AG09319 (cell line): ENCODE measurements around the gene KCNMB4.

Experiments
- DNase-seq: peaks from one replicate; pipeline ENCODE4 v3.0.0-alpha.2; 2010; ENCODE audit warnings: low read depth; ENCODE audit errors: extremely low read depth
- TF ChIP-seq, protein P1 (sequence below): IDR thresholded peaks from 2 replicates; pipeline ENCODE4 v1.5.1; 2011; ENCODE audit warnings: low read depth, mild to moderate bottlenecking, inconsistent platforms, low read length, moderate library complexity

Gene KCNMB4

DNA sequence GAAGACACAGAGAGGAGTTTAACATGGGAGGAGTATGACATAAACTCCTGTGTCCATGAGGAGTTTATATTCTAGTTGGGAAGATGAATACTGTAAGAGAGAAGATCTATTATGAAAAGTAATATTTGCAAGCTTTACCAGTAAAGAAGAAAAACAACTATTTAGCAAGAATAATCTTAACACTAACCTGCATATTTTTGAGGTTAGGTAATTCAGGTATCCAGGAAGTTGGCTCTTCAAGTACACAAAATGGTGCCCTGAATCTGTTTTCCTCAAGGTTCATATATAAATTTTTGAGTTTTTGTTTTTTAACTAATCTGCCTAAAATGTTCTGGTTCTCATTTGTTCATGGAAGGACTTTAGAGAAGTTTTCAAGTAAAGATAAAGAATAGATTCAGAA, 33.9 kb upstream of the KCNMB4 start:
- TF ChIP-seq, protein P1, sequence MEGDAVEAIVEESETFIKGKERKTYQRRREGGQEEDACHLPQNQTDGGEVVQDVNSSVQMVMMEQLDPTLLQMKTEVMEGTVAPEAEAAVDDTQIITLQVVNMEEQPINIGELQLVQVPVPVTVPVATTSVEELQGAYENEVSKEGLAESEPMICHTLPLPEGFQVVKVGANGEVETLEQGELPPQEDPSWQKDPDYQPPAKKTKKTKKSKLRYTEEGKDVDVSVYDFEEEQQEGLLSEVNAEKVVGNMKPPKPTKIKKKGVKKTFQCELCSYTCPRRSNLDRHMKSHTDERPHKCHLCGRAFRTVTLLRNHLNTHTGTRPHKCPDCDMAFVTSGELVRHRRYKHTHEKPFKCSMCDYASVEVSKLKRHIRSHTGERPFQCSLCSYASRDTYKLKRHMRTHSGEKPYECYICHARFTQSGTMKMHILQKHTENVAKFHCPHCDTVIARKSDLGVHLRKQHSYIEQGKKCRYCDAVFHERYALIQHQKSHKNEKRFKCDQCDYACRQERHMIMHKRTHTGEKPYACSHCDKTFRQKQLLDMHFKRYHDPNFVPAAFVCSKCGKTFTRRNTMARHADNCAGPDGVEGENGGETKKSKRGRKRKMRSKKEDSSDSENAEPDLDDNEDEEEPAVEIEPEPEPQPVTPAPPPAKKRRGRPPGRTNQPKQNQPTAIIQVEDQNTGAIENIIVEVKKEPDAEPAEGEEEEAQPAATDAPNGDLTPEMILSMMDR: no peak
- DNase-seq: no peak

DNA sequence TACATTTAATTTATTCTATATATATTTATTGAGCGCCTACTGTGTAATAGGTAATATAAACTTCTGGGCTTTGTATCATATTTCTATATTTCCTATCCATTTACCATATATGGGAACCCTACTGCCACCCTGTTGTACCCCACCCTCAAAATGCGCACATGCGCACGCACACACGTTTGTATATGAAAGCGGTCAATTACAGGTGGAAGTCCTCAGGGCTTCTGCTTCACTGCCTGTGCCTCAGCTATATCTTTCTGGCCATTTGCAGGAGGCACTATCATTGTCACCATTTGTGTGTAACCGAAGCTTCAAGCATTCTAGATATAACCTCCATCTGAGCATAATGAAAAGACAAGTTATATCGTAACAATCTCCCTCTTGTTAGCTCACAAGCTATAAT, 31.3 kb upstream of the KCNMB4 start:
- TF ChIP-seq, protein P1: no peak
- no peak for DNase-seq

DNA sequence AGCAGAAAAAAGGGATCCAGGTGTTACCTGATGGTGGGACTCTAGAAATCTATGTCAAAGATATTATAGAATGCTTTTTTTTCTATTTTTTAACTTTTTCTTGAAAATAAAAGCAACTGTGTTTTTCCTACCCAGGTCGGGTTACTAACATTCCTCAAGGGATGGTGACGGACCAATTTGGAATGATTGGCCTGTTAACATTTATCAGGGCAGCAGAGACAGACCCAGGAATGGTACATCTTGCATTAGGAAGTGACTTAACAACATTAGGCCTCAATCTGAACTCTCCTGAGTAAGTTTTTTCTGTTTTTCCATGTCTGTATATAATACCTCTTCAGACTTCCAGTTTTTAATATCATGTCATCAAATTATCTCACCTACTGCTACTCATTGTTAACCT, 27.6 kb upstream of the KCNMB4 start:
- DNase-seq: no peak
- TF ChIP-seq, protein P1: no peak

DNA sequence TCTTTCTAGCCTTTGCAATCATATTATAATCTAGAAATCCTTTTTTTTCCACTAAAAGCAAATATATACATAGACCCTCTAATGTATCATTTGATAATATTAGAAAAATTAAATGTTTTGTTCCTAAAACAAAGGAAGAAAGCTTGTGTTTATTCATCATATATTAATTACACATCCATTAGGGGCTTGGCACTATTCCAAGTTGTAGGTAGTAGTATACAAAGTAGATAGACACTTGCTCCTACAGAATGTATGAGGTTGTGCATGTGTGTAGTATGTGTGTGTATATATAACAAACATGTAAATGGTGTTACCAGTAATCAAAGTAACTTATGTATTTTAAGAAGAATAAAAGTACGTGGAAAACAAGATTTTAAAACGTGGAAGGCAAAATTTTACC, 15.0 kb upstream of the KCNMB4 start:
- TF ChIP-seq, protein P1: no peak
- DNase-seq: no peak

DNA sequence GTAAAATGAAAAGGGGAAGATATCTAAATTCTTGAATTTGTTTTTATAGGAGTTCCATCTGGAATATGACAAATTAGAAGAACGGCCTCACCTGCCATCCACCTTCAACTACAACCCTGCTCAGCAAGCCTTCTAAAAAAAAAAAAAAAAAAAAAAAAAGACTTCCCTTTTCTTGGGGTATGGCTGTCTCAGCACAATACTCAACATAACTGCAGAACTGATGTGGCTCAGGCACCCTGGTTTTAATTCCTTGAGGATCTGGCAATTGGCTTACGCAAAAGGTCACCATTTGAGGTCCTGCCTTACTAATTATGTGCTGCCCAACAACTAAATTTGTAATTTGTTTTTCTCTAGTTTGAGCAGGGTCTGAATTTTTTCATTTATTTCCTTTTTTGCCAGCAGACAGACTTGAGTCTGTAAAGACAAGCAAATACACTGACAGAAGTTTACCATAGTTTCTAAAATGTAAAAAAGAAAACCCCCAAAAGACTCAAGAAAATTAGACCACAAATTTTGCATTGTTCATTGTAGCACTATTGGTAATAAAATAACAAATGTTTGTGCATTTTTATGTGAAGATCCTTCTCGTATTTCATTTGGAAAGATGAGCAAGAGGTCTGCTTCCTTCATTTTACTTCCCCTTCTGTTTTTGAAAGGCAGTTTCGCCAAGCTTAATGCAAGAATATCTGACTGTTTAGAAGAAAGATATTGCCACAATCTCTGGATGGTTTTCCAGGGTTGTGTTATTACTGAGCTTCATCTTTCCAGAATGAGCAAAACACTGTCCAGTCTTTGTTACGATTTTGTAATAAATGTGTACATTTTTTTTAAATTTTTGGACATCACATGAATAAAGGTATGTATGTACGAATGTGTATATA, 12.1 kb upstream of the KCNMB4 start:
- no peak for DNase-seq
- TF ChIP-seq, protein P1: no peak

DNA sequence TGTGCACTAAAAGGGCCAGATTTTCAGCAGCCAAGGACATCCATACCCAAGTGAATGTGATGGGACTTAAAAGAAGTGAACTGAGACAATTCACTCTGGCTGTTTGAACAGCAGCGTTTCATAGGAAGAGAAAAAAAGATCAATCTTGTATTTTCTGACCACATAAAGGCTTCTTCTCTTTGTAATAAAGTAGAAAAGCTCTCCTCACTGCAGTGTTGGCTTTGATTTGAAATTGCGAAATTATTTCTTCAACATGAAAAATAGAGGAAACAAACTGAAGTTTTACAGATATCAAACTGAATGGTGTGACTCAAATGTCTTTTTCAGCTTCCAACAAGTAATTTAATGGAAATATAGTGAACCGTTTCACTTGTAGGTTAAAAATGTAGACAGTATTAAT, 11.3 kb upstream of the KCNMB4 start:
- TF ChIP-seq, protein P1: no peak
- DNase-seq: no peak

DNA sequence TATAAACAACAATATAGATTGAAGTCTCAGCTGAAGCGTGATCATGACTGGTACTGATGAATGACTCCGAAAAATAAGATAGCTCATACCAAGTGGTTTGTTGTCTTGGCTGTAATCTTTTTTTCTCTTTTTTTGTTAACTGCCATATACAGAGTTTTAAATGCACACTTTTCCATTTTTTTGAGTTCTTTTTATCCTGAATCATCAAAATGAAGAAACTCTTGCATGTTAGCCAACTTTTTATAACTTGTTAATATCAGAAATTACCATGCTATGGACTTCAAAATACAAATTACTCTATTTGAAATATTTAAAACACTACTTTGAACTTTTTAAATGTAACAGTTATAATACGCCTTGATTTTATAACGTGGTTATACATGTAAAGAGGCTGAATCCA, 10.1 kb upstream of the KCNMB4 start:
- DNase-seq: no peak
- TF ChIP-seq, protein P1: no peak
